Peyer's patch (tissue), 4 donors: ENCODE measurements around the gene SACM1L.

ENCODE experiments used
- CTCF ChIP-seq, 6 experiments: fragments of 450-650 bp in 4 of 6; fragments of 200-600 bp in 2 of 6; sonication (generic) in 1 of 6; IDR thresholded peaks; one replicate each; pipeline ENCODE4 v1.5.1; 2017 to 2019; ENCODE audit warnings: antibody characterized with exemption in 6 of 6, mild to moderate bottlenecking in 3 of 6, moderate library complexity in 1 of 6
- POLR2A ChIP-seq, 2 donors: fragments of 450-650 bp; IDR thresholded peaks; one replicate each; pipeline ENCODE4 v1.5.1; 2017; ENCODE audit warnings: antibody characterized with exemption in 2 of 2, mild to moderate bottlenecking in 2 of 2, moderate library complexity in 2 of 2

- TF ChIP-seq CTCF (IDR thresholded peaks at IDR 0.05) (no peak), POLR2A (IDR thresholded peaks at IDR 0.05) (no peak)
Observed at GRCh38 chr3:45653205-45653604, 36.0 kb upstream of the SACM1L start.
